HCT116 (cell line): ENCODE results near the gene HYOU1. TPM values are rescaled to one million over a fixed set of nuclear protein-coding genes. Genes with fewer than 3 reads are reported as not detected.

ENCODE experiments used
- ATAC-seq: fragments of 200-7000 bp; cut with Tn5 transposase; 2 replicates; pipeline ENCODE4 v1.9.1; 2020; ENCODE audit warnings: mild to moderate bottlenecking, moderate library complexity
- BruUV-seq: library from RNA; stranded (reverse); fragments of 400-500 nt; replicated peaks from 2 replicates; lab custom pipeline; 2021; lab: Mats Ljungman, UMichigan
- CTCF ChIA-PET: fragments of 300-600 bp; sonication (Branson Sonifier 250); formaldehyde crosslinking; loops from one replicate; lab custom pipeline; 2021; ENCODE audit warnings: antibody characterized with exemption; lab: Charles Lee
- POLR2A ChIA-PET: fragments of 300-600, 350-600 bp; sonication (Branson Sonifier 250); formaldehyde crosslinking; loops from one replicate; lab custom pipeline; 2021; ENCODE audit warnings: antibody characterized with exemption; lab: Charles Lee
- RAD21 ChIA-PET, 2 experiments: fragments of 300-600 bp; sonication (Branson Sonifier 250); formaldehyde crosslinking; loops; one replicate each; lab custom pipeline; 2023; ENCODE audit warnings: low total read pairs in 2 of 2; ENCODE audit not compliant: uncharacterized antibody in 2 of 2, unreplicated experiment in 2 of 2, low non-redundant PET in 1 of 2; lab: Charles Lee
- DNase-seq: peaks from one replicate; pipeline ENCODE4 v3.0.0-alpha.2; 2010; ENCODE audit warnings: low read depth, low spot score
- H2AFZ ChIP-seq: fragments of 200-600 bp; shearing (Covaris generic), sonication (generic); 2 replicates; pipeline ENCODE4 v1.6.1; 2017; ENCODE audit warnings: low read depth, mixed run types, mixed read lengths, antibody characterized with exemption, low read length; ENCODE audit not compliant: poor library complexity, severe bottlenecking
- H3K27ac ChIP-seq: 2 replicates; pipeline ENCODE4 v1.5.1; 2012; ENCODE audit warnings: low read depth, low read length
- H3K27me3 ChIP-seq: fragments of 200-600 bp; sonication (generic); 2 replicates; pipeline ENCODE4 v1.6.1; 2016; ENCODE audit warnings: mixed run types, low read length, mixed read lengths; ENCODE audit not compliant: insufficient read depth
- H3K36me3 ChIP-seq, 2 experiments: fragments of 200-500 bp in 1 of 2; fragments of 200-600 bp in 1 of 2; sonication (Bioruptor generic) in 1 of 2; sonication (generic) in 1 of 2; 2 replicates each; pipeline versions ENCODE4 v1.5.1 to v1.6.1; 2014 to 2016; ENCODE audit warnings: low read length in 2 of 2, inconsistent platforms in 1 of 2, mixed read lengths in 1 of 2, mixed run types in 1 of 2; ENCODE audit not compliant: insufficient read depth in 2 of 2, control insufficient read depth in 1 of 2
- H3K4me1 ChIP-seq, 2 experiments: fragments of 200-600 bp in 1 of 2; sonication (generic) in 1 of 2; 2 replicates each; pipeline versions ENCODE4 v1.5.1 to v1.6.1; 2012 to 2017; ENCODE audit warnings: low read length in 2 of 2, inconsistent platforms in 1 of 2, mild to moderate bottlenecking in 1 of 2, mixed read lengths in 1 of 2, mixed run types in 1 of 2, moderate library complexity in 1 of 2; ENCODE audit not compliant: insufficient read depth in 2 of 2, control insufficient read depth in 1 of 2
- H3K4me2 ChIP-seq: fragments of 200-600 bp; sonication (generic); 2 replicates; pipeline ENCODE4 v1.6.1; 2017; ENCODE audit warnings: mixed run types, low read length, mixed read lengths
- H3K4me3 ChIP-seq, 2 experiments: fragments of 200-600 bp in 1 of 2; sonication (generic) in 1 of 2; replicated peaks in 1 of 2; 2 replicates each; pipeline ENCODE4 v1.5.1; 2011 to 2016; ENCODE audit warnings: low read length in 2 of 2, control low read depth in 1 of 2, low read depth in 1 of 2, mild to moderate bottlenecking in 1 of 2, mixed read lengths in 1 of 2, mixed run types in 1 of 2
- H3K79me2 ChIP-seq: fragments of 200-600 bp; sonication (generic); 2 replicates; pipeline ENCODE4 v1.6.1; 2017; ENCODE audit warnings: mild to moderate bottlenecking, mixed run types, low read length, moderate library complexity, mixed read lengths; ENCODE audit not compliant: insufficient read depth
- H3K9ac ChIP-seq: fragments of 200-600 bp; sonication (generic); 2 replicates; pipeline ENCODE4 v1.6.1; 2016; ENCODE audit warnings: low read length, mixed read lengths
- H3K9me2 ChIP-seq: fragments of 200-600 bp; sonication (generic), shearing (Covaris generic); 2 replicates; pipeline ENCODE4 v1.6.1; 2017; ENCODE audit warnings: mixed run types, mild to moderate bottlenecking, moderate library complexity; ENCODE audit not compliant: insufficient read depth
- H3K9me3 ChIP-seq, 2 experiments: fragments of 200-500 bp in 1 of 2; fragments of 200-600 bp in 1 of 2; sonication (Bioruptor generic) in 1 of 2; sonication (generic) in 1 of 2; 2 replicates each; pipeline ENCODE4 v1.6.1; 2014 to 2017; ENCODE audit warnings: low read length in 2 of 2, mixed read lengths in 2 of 2, inconsistent platforms in 1 of 2, low read depth in 1 of 2, mild to moderate bottlenecking in 1 of 2, mixed run types in 1 of 2, moderate library complexity in 1 of 2; ENCODE audit not compliant: control insufficient read depth in 1 of 2, insufficient read depth in 1 of 2
- H4K20me1 ChIP-seq: fragments of 200-600 bp; sonication (generic), shearing (Covaris generic); 2 replicates; pipeline ENCODE4 v1.6.1; 2017; ENCODE audit warnings: mixed run types, mild to moderate bottlenecking, moderate library complexity; ENCODE audit not compliant: insufficient read depth
- ATF3 ChIP-seq: IDR thresholded peaks from 2 replicates; pipeline ENCODE4 v1.6.1; 2012
- CBX3 ChIP-seq: IDR thresholded peaks from 2 replicates; pipeline ENCODE4 v1.6.1; 2012; ENCODE audit warnings: low read depth
- CEBPB ChIP-seq: IDR thresholded peaks from 2 replicates; pipeline ENCODE4 v1.6.1; 2012; ENCODE audit warnings: low read depth
- EGR1 ChIP-seq: IDR thresholded peaks from 2 replicates; pipeline ENCODE4 v1.6.1; 2012; ENCODE audit warnings: low read depth
- ELF1 ChIP-seq: IDR thresholded peaks from 2 replicates; pipeline ENCODE4 v1.6.1; 2012; ENCODE audit warnings: low read depth, borderline replicate concordance
- FOSL1 ChIP-seq: IDR thresholded peaks from 2 replicates; pipeline ENCODE4 v1.6.1; 2012; ENCODE audit warnings: low read depth
- JUND ChIP-seq: IDR thresholded peaks from 2 replicates; pipeline ENCODE4 v1.6.1; 2012
- MAX ChIP-seq: IDR thresholded peaks from 2 replicates; pipeline ENCODE4 v1.6.1; 2012
- POLR2AphosphoS5 ChIP-seq: IDR thresholded peaks from 2 replicates; pipeline ENCODE4 v1.6.1; 2011; ENCODE audit warnings: mild to moderate bottlenecking, low read depth, low read length, moderate library complexity
- RAD21 ChIP-seq: IDR thresholded peaks from 2 replicates; pipeline ENCODE4 v1.6.1; 2012; ENCODE audit warnings: low read depth, mild to moderate bottlenecking
- SRF ChIP-seq: IDR thresholded peaks from 2 replicates; pipeline ENCODE4 v1.6.1; 2012; ENCODE audit warnings: low read depth
- TCF7L2 ChIP-seq: IDR thresholded peaks from 2 replicates; pipeline ENCODE4 v1.7.0; 2011; ENCODE audit warnings: borderline replicate concordance, inconsistent platforms; ENCODE audit not compliant: insufficient read depth, insufficient read length; ENCODE audit errors: extremely low read depth
- ZFX ChIP-seq: fragments of 450-650 bp; IDR thresholded peaks from 2 replicates; pipeline ENCODE4 v1.6.1; 2017
- intact Hi-C: fragments of 100-400 bp; cut with micrococcal nuclease; formaldehyde crosslinking; loops from 2 replicates; pipeline ENCODE4 v1.10.0; 2022
- total RNA-seq: library from RNA; stranded (reverse); gene quantifications from one replicate; pipeline ENCODE4 v1.2.1, GENCODE V29; 2021; ENCODE audit not compliant: unreplicated experiment

The HYOU1 gene
- total RNA-seq, 1 experiment from 2014 or later = 181 TPM

DNA sequence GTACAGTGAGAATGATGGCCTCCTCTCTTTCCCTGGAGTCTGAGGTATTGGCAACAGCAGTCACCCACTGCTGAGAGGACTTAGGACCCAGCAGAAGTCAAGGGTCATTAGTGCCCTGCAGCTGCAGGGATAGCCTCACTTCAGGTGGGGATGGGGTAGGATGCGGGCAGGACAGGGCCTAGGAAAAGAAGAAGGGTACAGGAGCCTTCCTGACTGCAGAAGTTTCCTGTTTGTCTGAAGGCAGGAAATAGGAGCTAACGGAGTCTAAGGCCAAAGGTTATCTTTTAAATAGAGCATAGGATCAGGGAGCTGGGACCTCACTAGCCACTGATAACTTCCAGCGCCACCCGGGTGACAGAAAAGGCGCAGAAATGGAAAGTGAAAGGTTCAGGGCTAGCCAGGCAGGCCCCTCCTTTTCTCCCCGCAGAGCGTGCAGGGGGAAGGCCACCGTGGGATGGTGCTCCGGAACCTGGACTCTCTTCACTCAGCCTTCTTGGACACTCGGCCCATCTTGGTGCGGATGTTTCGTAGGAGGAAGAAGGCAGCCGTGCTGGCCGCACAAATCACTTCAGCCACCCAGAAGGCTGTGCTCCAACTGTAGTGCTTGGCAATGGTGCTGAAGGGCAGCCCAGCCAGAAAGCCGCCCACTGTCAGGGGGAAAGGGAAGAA is 32.4 kb downstream of the HYOU1 start:
- no peak overlapping the region for H3K4me2 ChIP-seq
- H3K9me3 ChIP-seq = no peaks in the 10 kb centered on the region
- no TSS peak for BruUV-seq
- POLR2A ChIA-PET = interaction anchor here (0.7 kb wide), 1 partner anchor 61 kb away, joined by 4 read pairs; no protein-coding TSS in a partner anchor
- no peak for DNase-seq
- TF ChIP-seq TCF7L2 (no peak), FOSL1 (no peak), JUND (no peak), ELF1 (no peak), CEBPB (no peak), POLR2AphosphoS5 (no peak)
- ATAC-seq = no peak
- peaks cover 21 to 38% of the 10 kb centered on the region in 2 experiments; a peak in 3 of 4 replicates for H3K36me3 ChIP-seq
- H4K20me1 ChIP-seq = no peaks in the 10 kb centered on the region
- H3K9me2 ChIP-seq = no peaks in the 10 kb centered on the region
- CTCF ChIA-PET = no interaction called here
- H3K4me3 ChIP-seq = no peak overlapping the region
- H3K27ac ChIP-seq = no peak overlapping the region
- H2AFZ ChIP-seq = no peak overlapping the region
- H3K9ac ChIP-seq = no peak overlapping the region
- no peaks in the 10 kb centered on the region for H3K27me3 ChIP-seq
- intact Hi-C loops = no loop called here
- H3K4me1 ChIP-seq = peaks cover 12 to 30% of the 10 kb centered on the region in 2 experiments
- RAD21 ChIA-PET = no interaction called here
- peaks cover 38% of the 10 kb centered on the region for H3K79me2 ChIP-seq

- Histone ChIP-seq H3K9ac (no peak overlapping the region), H3K4me3 (no peak overlapping the region), H4K20me1 (no peaks in the 10 kb centered on the region), H3K4me2 (no peak overlapping the region), H3K27ac (no peak overlapping the region), H3K79me2 (peaks cover 38% of the 10 kb centered on the region), H3K27me3 (no peaks in the 10 kb centered on the region), H3K9me2 (no peaks in the 10 kb centered on the region), H3K9me3 (no peaks in the 10 kb centered on the region), H2AFZ (no peak overlapping the region), H3K4me1 (peaks cover 8 to 23% of the 10 kb centered on the region in 2 experiments), H3K36me3 (peaks cover 21 to 37% of the 10 kb centered on the region in 2 experiments; a peak in 3 of 4 replicates)
- RAD21 ChIA-PET = no interaction called here
- BruUV-seq = no TSS peak
- no peak for DNase-seq
- intact Hi-C loops = no loop called here
- POLR2A ChIA-PET = interaction anchor here (0.7 kb wide), 1 partner anchor 61 kb away, joined by 4 read pairs; no protein-coding TSS in a partner anchor
- no peak for TF ChIP-seq EGR1
- no peak for TF ChIP-seq CEBPB
- TF ChIP-seq SRF = no peak
- no peak for TF ChIP-seq CBX3
- TF ChIP-seq RAD21 = no peak
- TF ChIP-seq ATF3 = no peak
- no peak for TF ChIP-seq ZFX
- no peak for TF ChIP-seq MAX
- ATAC-seq = no peak
- CTCF ChIA-PET = no interaction called here
Observed at GRCh38 chr11:119023741-119024140, 33.3 kb downstream of the HYOU1 start.
